Astrocyte (in vitro differentiated cells and primary cell): ENCODE measurements around the gene SSR4.

ENCODE experiments used
- CTCF ChIP-seq: IDR thresholded peaks from 2 replicates; pipeline ENCODE4 v1.5.1; 2011; ENCODE audit warnings: low read depth, mild to moderate bottlenecking, inconsistent platforms, low read length, moderate library complexity; ENCODE audit not compliant: insufficient read depth
- EZH2 ChIP-seq: IDR thresholded peaks from 2 replicates; pipeline ENCODE4 v1.6.1; 2012; ENCODE audit warnings: mild to moderate bottlenecking, low read length, inconsistent platforms; ENCODE audit not compliant: insufficient read depth

DNA sequence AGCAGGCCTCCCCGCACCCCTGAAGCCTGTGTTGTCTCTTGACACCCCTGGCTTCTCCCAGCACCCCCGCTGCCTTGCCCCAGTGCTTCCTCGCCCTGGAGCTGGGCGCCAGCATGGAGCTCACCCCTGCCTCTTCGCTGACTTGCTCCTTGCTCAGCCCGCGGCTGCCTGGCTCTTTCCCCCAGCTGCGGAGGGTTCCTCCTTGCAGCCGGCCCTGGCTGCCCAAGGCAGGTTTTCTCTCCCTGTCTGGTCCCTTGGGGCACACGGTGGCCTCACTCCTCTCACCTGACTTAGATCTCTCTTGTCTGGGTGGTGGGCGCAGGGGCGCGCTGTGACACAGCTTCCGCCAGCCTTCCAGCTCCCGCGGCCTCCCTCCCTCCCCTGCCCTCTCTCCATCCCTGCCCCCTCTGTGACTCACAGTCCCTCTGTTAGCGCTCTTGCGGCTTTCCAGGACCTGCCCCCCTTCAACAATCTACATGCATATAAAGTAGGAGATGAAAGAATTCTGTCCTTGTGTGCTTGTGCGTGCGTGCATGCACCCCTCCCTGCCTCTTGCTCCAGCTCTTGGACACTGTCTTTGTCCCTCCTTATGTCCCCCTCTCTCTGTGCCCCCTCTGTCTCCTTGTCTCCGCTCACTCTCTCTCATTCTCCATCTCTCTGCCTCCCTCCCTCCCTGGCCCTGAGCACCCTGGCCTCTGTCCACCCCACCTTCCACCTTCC lies 28.2 kb upstream of the SSR4 start:
- TF ChIP-seq CTCF = no peak
- no peak for TF ChIP-seq EZH2
